Renal pelvis (tissue), 12 donors: Measurements from ENCODE around the gene ZNF20. TPM values are rescaled to one million over a fixed set of nuclear protein-coding genes. Genes with fewer than 3 reads are reported as not detected.

ENCODE experiments used
- DNase-seq: peaks from one replicate; pipeline ENCODE4 v3.0.0-alpha.2; 2013
- long read RNA-seq, 16 experiments: transcript quantifications; one replicate each; lab custom pipeline, GENCODE V29; 2026
- polyA plus RNA-seq, 3 donors: library from polyadenylated mRNA; unstranded; fragments of 120-200 nt; gene quantifications; one replicate each; pipeline ENCODE4 v1.2.1, GENCODE V29; 2013; ENCODE audit not compliant: insufficient read length in 3 of 3

The ZNF20 gene
- 10 to 100 TPM in 1 of 3 donors, 1 to 10 TPM in 2; 6.1 to 10.7 (median 7.8) TPM for polyA plus RNA-seq
- long read RNA-seq, donor 1, partial matches to known transcripts: 0 of 4 reads
- long read RNA-seq, donor 1, other reads (novel, unspliced or antisense): 0 of 4 reads
- long read RNA-seq, donor 2, partial matches to known transcripts: 0 of 5 reads
- long read RNA-seq, donor 2, other reads (novel, unspliced or antisense): 0 of 5 reads
- long read RNA-seq, donor 3, partial matches to known transcripts: 0 of 1 reads
- long read RNA-seq, donor 3, other reads (novel, unspliced or antisense): 0 of 1 reads
- long read RNA-seq, donor 4, partial matches to known transcripts: 0 of 5 reads
- long read RNA-seq, donor 4, other reads (novel, unspliced or antisense): 0 of 5 reads
- long read RNA-seq, donor 5, partial matches to known transcripts: 0 of 2 reads
- long read RNA-seq, donor 5, other reads (novel, unspliced or antisense): 0 of 2 reads
- long read RNA-seq, donor 6, partial matches to known transcripts: 7 of 9 reads
- long read RNA-seq, donor 6, other reads (novel, unspliced or antisense): 0 of 9 reads
- long read RNA-seq, donor 7, partial matches to known transcripts: 0 of 3 reads
- long read RNA-seq, donor 7, other reads (novel, unspliced or antisense): 0 of 3 reads
- long read RNA-seq, donor 8, partial matches to known transcripts: 0 of 1 reads
- long read RNA-seq, donor 8, other reads (novel, unspliced or antisense): 0 of 1 reads
- long read RNA-seq, donor 9, partial matches to known transcripts: 0 of 6 reads
- long read RNA-seq, donor 9, other reads (novel, unspliced or antisense): 0 of 6 reads
- long read RNA-seq, donor 10: 0 reads
- long read RNA-seq, donor 11, partial matches to known transcripts: 0 of 3 reads
- long read RNA-seq, donor 11, other reads (novel, unspliced or antisense): 0 of 3 reads
- long read RNA-seq, donor 12, partial matches to known transcripts: 0 of 5 reads
- long read RNA-seq, donor 12, other reads (novel, unspliced or antisense): 0 of 5 reads
- long read RNA-seq, donor 13, partial matches to known transcripts: 0 of 1 reads
- long read RNA-seq, donor 13, other reads (novel, unspliced or antisense): 0 of 1 reads
- long read RNA-seq, donor 14: 0 reads
- long read RNA-seq, donor 15: 0 reads
- long read RNA-seq, donor 16, partial matches to known transcripts: 0 of 3 reads
- long read RNA-seq, donor 16, other reads (novel, unspliced or antisense): 0 of 3 reads

DNA sequence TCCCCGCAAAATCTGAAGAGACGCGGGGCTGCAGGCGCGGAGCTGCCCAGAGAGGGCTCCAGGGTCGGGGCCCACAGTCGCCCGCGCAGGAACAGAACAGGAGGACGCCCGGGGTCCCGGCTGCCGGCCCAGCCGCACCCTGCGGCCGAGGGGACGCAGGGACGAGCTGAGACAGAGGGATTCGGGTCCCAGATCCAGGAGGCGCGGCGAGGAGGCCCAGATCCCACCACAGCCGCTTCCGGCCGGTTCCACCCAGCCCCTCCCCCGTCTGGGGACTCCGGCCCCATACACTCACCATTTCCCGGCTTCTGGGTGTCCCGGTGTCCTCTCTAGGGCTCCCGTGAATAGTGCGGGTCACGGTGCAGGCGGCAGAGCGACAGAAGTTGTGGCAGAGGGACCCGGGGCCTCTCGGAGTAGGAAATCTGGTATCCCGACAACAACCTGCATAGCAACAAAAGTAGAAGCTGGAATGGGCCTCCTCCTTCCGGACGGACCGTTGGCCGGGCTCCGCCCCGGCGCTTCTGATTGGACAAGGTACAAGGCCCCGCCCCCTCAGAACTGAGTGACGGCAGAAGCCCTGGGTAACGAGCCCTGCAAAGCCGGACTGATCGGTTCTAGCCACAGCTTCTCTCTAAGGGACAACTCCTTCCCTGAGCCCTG is at the start of gene ZNF20:
TSS of gene ZNF20 (minus strand) at position 466 of the 660 bp plus-strand sequence. CDS start at position 298, 168 bp downstream.
- DNase-seq: peak; percentile 97

DNA sequence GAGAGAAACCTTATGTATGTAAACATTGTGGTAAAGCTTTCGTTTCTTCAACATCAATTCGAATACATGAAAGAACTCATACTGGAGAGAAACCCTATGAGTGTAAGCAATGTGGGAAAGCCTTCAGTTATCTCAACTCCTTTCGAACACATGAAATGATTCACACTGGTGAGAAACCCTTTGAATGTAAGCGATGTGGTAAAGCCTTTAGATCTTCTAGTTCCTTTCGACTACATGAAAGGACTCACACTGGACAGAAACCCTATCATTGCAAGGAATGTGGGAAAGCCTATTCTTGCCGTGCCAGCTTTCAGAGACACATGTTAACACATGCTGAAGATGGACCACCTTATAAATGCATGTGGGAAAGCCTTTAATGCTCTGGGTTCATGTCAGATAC is 47.5 kb upstream of the ZNF20 start:
- no peak for DNase-seq

DNA sequence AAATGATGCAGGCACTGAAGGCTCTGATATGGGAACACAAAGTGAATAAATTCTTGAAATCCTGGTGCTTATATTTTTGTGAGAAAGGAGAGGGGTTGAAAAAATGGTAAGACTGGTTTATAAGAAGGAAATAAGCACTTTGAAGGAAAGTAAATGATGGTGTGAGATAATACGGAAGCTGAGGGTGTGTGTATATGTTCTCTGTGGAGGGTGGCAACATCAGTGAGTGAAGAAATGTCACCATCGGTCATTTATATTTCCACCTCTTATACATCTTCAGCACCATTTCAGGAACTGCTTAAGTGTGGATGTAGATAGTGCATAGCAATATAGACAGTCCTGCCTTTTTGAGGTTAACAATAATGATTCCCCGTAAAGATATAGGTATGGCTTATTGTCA is 40.2 kb upstream of the ZNF20 start:
- DNase-seq: no peak

DNA sequence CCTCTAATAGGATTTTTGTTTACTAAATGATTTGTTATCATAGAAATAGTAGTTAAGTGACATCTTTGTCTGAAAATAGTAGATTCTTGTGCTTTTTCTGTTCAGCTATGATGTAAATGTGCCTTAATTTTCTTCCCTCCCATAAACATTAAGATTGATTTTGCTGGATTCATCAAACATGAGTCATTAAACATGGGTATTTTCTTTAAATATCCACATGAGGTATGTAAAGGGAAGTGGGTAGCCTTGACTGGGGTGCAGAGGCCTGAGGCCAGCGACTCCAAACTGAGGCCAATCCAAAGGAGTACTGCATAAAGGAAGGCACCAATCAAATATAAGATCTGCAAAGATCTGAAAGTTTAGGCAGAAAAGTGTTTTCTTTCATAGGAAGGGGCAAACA is 26.5 kb upstream of the ZNF20 start:
- DNase-seq: no peak

DNA sequence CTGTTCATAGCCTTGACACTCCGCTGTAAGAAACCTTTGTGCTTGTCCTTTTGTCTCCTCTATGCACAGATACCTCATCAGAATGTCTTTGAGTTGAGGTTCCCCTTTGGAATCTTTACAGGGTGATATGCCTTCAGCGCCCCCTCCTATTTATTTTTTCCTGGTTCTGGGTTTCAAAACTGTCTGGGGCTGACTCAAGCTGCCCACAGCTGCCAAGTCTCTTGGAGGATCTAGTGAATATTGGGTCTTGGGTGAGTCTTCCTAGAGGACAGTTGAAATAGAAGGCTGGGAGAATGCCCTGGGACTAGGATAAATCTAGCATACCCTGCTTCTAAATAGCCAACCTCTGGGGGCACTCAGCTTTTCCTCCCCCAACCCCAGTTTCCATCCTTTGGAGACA is 23.7 kb upstream of the ZNF20 start:
- DNase-seq: peak; percentile 4

DNA sequence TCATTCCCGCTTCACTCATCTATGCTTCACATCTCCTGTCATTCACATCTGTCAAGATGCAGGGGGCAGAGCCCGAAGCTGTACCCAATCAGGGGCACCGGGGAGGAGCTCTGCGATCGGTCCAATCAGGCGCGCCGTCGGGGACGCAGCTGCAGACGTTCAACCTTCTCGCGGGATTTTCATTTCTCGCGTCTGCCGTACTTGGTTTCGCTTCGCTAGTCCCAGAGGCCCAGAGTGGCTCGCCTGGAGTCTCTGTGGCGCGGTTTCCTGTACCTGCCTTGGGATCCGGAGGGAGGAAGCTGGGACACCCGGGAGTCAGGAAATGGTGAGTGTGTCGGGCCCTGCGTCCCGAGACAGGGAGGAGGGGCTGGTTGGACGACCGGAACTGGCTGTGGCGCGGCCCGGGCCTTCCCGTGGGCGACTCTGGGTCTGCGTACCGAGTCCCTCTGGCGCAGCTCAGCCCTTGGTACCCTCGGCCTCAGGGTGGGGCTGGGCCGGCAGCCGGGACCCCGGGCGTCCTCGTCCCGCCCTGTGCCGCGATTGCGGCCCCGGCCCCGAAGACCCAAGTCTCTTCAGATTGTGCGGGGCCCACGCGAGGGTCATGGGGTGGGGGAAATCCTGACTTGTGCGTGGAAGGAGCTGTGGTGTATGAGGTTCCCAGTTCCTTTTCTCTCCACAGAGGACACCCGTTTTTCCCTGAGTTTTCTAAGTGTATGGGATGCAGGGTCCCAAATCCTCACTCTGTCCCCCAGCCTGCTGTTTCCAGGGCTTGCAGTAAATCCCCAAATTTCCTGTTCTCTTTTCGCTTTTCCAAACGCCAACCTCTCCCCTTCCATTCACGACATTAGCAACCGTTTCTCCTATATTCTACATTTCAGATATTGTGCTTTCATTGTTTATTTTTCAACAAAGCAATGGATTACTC is 23.0 kb upstream of the ZNF20 start, which contains the start of gene ZNF136:
TSS of gene ZNF136 (plus strand) at position 215 of the 925 bp plus-strand sequence. CDS start at position 323, 108 bp downstream.
- peak; percentile 95 for DNase-seq

DNA sequence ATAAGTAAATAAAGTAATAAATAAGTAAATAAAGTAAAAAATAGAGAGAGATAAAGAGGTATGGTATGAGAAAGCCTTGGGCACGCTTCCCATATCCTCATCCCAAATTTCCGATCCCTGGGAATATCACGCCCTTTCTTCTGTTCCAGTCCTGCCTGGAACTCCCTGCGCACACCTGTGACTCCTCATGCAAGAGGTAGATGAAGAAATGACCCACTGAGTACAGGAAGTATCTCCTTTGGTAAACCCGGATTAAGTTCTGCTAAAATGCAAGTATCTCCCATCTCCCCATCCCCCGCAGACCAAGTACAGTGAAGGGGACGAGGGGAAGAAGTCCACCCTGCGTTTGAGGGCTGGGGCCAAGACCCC is 22.3 kb upstream of the ZNF20 start:
- DNase-seq: no peak

DNA sequence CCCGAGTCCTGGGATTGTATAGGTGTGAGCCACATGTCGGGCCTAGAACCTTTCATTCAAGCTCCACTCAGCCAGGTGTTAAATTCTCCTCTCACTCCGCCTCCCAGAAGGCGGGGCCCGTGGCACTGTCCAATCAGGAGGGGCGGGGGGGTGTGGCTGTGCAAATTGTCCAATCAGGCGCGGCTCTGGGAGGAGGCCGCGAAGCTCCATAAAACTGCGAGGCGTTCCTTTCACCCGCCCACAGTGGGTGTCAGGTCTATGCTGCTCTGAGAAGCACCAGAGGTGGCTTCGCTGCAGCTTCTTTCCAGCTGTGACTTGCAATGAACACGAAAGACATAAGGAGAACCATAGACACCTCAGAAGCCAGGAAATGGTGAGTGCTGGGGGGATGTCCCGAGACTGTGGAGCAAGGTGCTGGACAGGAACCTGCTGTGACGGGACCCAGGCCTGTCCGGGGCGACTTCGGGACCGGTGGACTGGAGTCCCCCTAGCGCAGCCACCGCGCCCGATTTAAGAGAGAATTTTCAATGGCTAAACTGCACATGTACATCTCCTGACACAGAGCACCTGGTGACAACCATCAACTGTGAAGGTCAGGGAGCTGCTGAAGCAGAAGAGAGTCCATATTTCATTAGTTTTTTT is 19.7 kb upstream of the ZNF20 start:
- DNase-seq: no peak

DNA sequence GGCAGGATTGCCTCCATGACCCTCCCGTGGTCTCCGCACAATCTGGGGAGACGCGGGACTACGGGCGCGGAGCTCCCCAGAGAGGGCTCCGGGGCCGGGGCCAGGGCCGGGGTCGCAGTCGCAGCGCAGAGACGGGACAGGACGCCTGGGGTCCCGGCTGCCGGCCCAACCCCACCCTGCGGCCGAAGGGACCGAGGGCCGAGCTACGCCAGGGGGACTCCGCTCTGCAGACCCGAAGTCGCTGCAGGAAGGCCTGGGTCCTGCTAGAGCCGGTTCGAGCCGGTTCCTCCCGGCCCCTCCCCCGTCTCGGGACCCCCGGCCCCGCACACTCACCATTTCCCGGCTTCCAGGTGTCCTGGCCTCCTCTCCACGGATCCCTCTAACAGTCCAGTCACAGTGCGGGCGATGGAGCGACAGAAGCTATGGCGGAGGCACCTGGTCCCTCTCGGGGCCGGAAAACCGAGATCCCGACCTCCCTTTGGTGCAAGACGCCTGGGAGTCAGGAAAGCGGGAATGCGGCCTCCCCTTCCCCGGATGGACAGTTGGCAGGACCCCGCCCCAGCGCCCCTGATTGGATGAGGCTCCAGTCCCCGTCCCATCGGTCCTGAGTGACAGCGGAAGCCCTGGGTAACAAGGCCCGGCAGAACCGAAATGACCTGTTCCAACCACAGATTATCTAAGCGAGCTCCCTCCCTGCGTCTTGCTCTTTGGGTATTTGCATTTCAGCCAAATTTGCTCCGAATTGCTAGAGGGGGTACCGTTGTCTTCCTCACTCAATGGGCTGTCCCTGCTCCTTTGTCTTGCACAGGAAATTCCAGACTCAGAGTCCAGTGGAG is 16.3 kb upstream of the ZNF20 start, which contains the start of gene ZNF625:
TSS of gene ZNF625 (minus strand) at position 512 of the 836 bp plus-strand sequence. CDS start at position 336, 176 bp downstream.
- peak; percentile 94 for DNase-seq

DNA sequence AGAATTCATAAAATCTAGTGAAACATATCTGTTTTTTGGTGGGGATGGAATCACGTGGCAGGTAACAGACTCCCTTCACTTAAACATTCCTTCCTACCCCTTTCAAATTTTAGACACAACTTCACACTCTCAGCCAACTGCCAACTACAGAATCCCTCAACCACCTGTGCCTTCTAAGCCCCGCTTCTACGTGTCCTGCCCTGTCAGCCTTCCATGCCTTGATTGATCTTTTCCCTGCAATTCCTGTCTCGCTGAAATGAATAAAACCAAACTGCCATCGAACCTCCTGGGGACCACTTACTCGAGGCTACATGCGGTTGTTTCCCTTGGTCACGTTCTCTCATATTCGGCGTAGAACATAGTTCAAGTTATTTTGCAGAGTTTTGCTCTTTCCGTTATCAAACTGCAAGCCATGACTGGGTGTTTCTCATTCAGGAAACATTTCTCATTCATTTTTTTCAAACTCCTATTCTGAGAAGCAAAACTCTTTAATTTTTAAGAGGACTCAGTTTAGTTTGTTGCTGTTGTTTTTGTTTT is 15.2 kb upstream of the ZNF20 start:
- no peak for DNase-seq

DNA sequence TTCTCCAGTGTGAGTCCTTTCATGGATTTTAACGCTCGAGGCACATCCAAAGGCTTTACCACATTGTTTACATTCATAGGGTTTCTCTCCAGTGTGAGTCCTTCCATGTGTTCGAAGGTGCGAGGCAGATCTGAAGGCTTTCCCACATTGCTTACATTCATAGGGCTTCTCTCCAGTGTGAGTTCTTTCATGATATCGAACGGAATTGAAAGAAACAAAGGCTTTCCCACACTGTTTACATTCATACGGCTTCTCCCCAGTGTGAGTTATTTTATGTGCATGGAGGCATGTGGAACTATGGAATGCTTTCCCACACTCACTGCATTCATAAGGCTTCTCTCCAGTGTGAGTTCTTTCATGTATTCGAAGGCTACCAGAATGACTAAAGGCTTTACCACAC is 5.2 kb upstream of the ZNF20 start:
- no peak for DNase-seq

DNA sequence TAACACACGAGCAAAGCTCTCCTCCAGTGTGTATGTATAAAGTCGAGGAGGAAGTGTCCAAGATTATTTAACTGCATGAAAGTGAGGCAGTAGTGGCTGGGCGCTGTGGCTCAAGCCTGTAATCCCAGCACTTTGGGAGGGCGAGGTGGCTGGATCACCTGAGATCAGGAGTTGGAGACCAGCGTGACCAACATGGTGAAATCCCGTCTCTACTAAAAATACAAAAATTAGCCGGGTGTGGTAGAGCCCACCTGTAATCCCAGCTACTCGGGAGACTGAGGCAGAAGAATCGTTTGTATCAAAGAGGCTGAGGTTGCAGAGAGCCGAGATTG is 1.2 kb upstream of the ZNF20 start:
- DNase-seq: no peak

DNA sequence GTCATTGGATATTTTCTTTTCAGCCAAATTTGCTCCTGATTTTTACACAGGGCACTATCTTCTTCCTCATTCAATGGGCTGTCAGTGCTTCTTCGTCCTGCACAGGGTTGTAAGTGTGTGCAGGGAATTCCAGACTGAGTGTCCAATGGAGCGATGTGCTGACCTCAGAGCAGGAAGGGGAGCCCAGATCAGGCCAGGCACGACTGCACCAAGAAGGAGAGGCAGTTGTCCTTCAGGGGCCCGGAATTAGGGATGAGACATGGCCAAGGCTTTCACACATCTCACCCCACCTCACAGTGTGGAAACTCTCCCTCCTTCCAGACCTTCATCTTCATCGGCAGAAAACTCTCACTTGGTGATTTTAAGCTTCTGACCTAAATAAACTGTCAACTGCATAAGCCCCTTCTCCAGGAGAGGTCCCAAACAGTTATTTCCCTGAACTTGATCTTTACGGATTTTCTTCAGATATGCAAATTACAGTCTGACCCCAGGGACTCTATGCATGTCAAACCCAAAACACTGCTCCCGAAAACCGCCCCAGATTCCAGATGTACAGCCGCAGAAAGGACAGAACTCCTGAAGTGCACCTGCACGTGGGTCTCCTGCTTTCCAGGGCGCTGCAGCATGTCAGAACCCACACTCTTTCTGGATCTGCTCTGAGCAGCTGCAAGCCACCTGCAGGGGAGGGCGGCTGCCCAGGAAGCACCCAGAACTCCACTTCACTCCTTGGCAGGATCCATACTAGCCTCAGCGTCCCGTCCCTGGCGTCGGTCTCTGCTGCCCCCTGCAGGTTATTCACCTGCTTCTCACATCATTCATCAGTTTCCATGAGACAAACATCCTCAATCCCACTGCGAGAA is 625 bp upstream of the ZNF20 start:
- DNase-seq: peak; percentile 85

DNA sequence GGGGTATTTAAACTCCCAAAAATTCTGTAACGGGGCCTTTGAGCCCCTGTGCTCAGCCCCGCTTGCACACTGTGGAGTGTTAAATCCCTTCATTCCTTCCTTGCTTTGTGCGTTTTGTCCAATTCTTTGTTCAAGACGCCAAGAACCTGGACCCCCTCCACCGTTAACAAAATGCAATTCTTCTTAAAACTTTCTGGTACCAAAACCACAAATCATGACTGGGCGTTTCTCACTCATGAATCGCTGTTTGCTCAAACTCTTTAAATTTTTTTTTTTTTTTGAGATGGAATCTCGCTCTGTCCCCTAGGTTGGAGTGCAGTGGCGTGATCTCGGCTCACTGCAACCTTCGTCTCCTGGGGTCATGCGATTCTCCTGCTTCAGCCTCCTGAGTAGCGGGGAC is 881 bp downstream of the ZNF20 start:
- DNase-seq: no peak

DNA sequence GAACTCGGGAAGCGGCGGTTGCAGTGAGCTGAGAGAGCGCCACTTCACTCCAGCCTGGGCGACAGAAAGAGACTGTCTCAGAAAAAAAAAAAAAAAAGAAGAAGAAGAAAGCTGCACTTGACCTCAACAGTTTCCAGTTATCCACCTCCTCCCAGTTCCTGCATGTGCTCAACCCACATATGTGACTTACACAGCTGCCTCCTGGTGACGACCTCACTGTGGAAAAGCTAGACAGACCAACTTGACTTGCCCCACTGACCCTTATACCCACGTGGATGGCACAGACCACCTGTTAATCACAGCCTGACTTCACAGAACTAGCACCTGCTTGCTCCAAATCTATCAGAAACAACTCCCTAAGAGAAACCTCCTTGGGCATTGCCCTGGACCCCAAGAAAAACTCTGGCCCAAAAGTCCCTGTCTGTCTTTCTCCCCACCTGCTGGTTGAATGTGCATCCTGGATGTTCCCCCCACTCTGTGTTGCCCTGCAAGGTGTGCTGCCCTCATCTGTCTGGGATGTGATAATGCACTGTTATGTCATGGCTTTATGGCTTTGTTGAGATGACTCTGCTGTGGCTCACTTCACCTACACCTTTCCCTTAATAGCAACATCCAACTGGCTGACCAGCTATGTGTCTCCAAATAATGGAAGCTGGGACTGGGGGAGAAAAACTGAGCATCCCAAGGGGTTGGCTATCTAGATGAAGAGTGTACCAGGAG is 2.8 kb downstream of the ZNF20 start:
- no peak for DNase-seq

DNA sequence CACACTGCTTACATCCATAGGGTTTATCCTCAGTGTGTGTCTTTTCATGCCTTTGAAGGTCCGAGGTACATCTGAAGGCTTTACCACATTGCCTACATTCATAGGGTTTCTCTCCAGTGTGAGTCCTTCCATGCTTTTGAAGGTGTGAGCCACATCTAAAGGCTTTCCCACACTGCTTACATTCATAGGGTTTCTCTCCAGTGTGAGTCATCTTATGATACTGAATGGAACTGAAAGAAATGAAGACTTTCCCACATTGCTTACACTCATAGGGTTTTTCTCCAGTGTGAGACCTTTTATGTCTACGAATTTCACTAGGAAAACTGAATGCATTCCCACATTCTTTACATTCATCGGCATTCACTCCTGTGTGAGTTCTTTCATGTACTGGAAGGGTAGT is 7.1 kb downstream of the ZNF20 start:
- DNase-seq: no peak

DNA sequence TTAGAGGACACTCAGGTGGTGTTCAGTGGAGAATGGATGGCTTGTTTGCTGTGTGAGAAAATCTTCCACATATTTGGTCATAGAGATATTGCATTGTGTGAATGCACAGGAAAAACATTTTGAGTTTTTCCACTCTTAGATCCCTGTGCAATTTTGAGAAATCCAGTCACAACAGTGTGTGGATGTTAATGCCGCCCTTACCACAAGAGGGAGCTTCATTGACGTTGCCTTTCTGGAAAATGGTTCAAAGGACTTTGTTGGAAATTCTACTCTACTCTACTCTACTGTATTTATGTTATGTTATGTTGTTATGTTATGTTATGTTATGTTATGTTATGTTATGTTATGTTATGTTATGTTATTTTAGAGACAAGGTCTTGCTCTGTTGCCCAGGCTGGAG is 13.4 kb downstream of the ZNF20 start:
- no peak for DNase-seq
